ENCODE data around the gene TLCD3B. TPM values are rescaled to one million over a fixed set of nuclear protein-coding genes. Genes with fewer than 3 reads are reported as not detected.

TLCD3B gene
- total and polyA plus RNA-seq, 12 donors = 0.29 TPM; not detected in 11

DNA sequence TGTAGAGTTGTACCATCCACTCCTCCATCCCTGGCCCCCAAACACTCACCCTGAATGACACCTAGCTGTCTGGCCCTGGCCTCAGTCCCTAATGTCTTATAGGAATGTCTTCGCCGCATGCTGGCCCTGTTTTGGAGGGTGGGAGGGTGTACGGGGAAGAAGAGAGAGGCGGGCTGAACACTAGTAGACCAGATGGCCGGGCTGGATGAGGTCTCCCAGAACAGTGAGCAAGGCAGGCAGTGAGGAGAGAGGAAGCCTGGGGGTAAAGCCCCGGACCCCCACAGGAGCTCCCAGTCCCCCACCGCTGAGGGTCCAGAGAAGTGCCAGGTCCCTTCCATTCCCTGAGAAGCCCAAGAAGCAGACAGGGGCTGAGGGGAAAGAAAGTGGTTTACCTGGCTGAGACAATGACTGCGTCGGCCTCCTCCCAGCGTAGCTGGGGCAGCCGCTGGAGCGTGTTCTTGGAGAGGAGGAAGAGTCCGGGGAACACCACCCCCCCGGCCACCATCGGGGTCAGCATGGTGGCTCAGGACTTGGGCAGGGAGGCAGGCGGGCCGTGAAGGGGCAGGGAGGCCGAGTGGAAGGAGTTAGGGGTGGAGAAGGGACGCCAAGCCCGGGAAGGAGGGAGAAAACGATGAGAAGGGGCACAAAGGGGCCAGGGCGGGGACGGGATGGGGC is 923 bp downstream of the TLCD3B start:
- Histone ChIP-seq H3K4me3 (no peak overlapping the region), H3K36me3 (no peaks in the 10 kb centered on the region), H3K4me1 (peaks cover 0 to 10% (median 6%) of the 10 kb centered on the region in 9 donors), H3K27ac (no peak overlapping the region), H3K27me3 (peaks cover 4 to 98% (median 89%) of the 10 kb centered on the region in 7 donors), H3K9me3 (no peaks in the 10 kb centered on the region)
- intact Hi-C loops (cut with DNase I) = no loop called here
- ATAC-seq = no peak
- TF ChIP-seq, protein P1, sequence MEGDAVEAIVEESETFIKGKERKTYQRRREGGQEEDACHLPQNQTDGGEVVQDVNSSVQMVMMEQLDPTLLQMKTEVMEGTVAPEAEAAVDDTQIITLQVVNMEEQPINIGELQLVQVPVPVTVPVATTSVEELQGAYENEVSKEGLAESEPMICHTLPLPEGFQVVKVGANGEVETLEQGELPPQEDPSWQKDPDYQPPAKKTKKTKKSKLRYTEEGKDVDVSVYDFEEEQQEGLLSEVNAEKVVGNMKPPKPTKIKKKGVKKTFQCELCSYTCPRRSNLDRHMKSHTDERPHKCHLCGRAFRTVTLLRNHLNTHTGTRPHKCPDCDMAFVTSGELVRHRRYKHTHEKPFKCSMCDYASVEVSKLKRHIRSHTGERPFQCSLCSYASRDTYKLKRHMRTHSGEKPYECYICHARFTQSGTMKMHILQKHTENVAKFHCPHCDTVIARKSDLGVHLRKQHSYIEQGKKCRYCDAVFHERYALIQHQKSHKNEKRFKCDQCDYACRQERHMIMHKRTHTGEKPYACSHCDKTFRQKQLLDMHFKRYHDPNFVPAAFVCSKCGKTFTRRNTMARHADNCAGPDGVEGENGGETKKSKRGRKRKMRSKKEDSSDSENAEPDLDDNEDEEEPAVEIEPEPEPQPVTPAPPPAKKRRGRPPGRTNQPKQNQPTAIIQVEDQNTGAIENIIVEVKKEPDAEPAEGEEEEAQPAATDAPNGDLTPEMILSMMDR (IDR thresholded peaks at IDR 0.05) = no peak
- 22% methylated on average over 23 of the region's 23 CpGs for WGBS, 2 donors
- no peak for DNase-seq

DNA sequence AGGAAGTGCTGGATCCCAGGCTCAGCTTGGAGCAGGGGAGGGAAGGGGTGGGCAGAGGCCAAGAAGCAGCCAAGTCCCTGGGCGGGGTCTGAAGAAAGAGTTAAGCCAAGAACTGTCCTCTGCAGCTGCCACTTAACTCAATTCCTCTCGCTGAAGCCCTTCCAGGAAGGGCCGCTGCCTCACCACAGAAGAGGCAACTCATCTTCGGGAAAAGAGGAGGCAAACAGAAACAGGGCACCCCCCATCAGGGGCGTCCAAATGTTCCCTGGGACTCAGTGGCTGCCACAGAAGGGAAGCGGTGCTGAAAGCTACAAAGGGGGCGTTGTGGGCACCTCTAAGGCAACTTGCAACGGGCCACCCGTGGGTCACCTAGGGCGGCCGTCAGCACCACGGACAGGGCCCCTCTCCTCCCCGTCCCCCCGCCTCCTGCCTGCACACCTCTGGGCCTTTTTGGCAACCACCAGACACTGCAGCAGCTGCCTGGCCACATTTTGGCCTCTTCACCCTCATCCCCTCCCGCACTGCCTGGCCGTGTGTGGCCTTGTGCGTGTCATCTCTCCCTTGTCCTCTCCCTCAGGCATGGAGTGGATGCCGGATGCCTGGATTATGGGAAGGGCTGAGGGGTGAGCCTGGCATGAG is 2.5 kb downstream of the TLCD3B start:
- no peak for DNase-seq
- Histone ChIP-seq H3K4me3 (no peak overlapping the region), H3K4me1 (peaks cover 0 to 10% (median 6%) of the 10 kb centered on the region in 9 donors), H3K27ac (no peak overlapping the region), H3K36me3 (no peaks in the 10 kb centered on the region), H3K27me3 (peaks cover 4 to 83% (median 74%) of the 10 kb centered on the region in 7 donors), H3K9me3 (no peaks in the 10 kb centered on the region)
- ATAC-seq = peak in 4 of 8 donors; percentile 37 to 65 (median 54)
- TF ChIP-seq, protein P1 (IDR thresholded peaks at IDR 0.05) = no peak
- intact Hi-C loops (cut with DNase I) = loop anchor here in 3 of 10 donors (5.0 to 10.0 kb wide), 3 partner anchors 326 to 334 kb away; no protein-coding TSS in a partner anchor
- WGBS, 2 donors = 13% methylated on average over 18 of the region's 18 CpGs

DNA sequence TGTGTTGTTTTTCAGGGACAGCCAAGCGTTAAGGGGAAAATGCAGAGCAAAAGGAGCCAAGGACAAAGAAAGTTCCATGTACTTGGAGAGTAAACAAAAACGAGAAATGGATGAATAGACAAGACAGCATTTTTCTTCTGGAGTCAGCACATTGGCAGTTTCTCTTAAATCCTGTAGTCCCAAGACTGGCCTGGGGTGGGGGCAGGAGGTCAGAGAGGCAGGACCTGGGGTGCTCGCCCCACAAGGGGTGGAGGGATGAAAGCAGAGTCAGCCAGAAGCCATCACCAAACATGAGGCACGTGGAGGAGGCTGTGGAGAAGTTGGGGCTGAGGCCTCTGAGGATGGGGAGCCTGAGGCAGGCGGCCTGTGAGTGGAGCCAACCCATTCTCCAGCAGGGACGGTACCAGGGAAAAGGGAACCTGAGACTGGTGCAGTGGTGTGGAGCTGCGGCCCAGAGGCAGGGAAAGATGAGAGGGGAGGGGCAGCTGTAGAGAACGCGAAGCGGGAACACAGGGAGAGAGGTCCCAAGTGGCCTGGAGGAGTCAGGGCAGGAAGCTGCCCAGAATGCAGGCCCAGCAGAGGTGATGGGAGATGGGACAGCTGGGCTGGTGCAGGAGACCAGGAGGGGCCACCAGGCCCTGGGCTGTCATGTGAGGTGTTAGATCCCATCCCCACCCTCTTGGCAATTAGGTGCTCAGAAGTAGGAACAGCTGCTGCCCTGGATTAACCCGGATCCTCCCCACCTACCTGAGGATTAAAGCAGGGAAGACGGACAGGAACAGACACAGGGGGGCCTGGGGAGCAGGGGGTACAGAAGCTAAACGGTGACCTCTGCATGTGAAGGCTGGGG is 3.3 kb downstream of the TLCD3B start:
- H3K27me3 ChIP-seq = peaks cover 4 to 76% (median 66%) of the 10 kb centered on the region in 7 donors
- DNase-seq = no peak
- no peak overlapping the region for H3K4me3 ChIP-seq
- TF ChIP-seq, protein P1 (IDR thresholded peaks at IDR 0.05) = no peak
- WGBS, 2 donors = 39 to 42% methylated on average over 13 of the region's 13 CpGs
- peak in 1 of 8 donors; percentile 10 for ATAC-seq
- intact Hi-C loops (cut with DNase I) = loop anchor here in 3 of 10 donors (5.0 to 10.0 kb wide), 3 partner anchors 326 to 333 kb away; no protein-coding TSS in a partner anchor
- H3K9me3 ChIP-seq = no peaks in the 10 kb centered on the region
- no peak overlapping the region for H3K27ac ChIP-seq
- H3K36me3 ChIP-seq = no peaks in the 10 kb centered on the region
- peaks cover 0 to 10% (median 6%) of the 10 kb centered on the region in 9 donors for H3K4me1 ChIP-seq

DNA sequence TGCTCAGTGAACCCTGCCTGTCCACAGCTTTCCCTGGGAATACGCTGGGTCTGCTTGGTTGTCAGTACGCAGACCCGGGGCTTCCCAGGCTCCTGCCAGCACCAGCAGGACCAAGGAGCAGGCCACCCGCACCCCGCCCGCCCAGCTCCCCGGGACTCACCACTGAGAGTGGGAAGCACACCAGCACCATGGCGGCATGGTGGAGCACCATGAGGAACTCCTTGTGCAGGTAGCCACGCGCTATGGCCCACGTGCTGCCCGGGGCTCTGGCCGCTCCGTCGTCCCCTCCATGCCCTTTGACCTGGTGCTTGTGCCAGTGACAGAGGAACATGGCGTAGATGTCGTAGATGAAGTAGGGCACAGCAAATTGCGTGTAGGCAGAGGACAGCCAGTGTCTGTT is 4.6 kb downstream of the TLCD3B start:
- Histone ChIP-seq H3K36me3 (no peaks in the 10 kb centered on the region), H3K4me1 (peaks cover 0 to 14% (median 10%) of the 10 kb centered on the region in 9 donors), H3K4me3 (no peak overlapping the region), H3K9me3 (no peaks in the 10 kb centered on the region), H3K27me3 (peaks cover 4 to 62% (median 52%) of the 10 kb centered on the region in 7 donors), H3K27ac (no peak overlapping the region)
- DNase-seq (no peak), ATAC-seq (no peak)
- TF ChIP-seq, protein P1 (IDR thresholded peaks at IDR 0.05) = no peak
- intact Hi-C loops (cut with DNase I) = loop anchor here in 3 of 10 donors (5.0 to 10.0 kb wide), 3 partner anchors 324 to 332 kb away; no protein-coding TSS in a partner anchor
- 89 to 90% methylated on average over 18 of the region's 18 CpGs for WGBS, 2 donors

Measured in heart right ventricle (tissue), 16 donors.